SU-DHL-6 (cell line): ENCODE data around the gene SCAF1.

Experiments
- EZH2phosphoT487 ChIP-seq: fragments of 200-600 bp; sonication (generic), shearing (Covaris generic); conservative IDR thresholded peaks from 2 replicates; pipeline ENCODE4 v1.6.1; 2018; ENCODE audit warnings: mild to moderate bottlenecking, antibody characterized with exemption, low read length, moderate library complexity, mixed read lengths
- TF ChIP-seq, protein P1 (sequence below): fragments of 200-600 bp; sonication (generic); IDR thresholded peaks from one replicate; pipeline ENCODE4 v1.5.1; 2017; ENCODE audit warnings: antibody characterized with exemption, mild to moderate bottlenecking, low read length, moderate library complexity; ENCODE audit not compliant: insufficient read depth, poor library complexity, severe bottlenecking

DNA sequence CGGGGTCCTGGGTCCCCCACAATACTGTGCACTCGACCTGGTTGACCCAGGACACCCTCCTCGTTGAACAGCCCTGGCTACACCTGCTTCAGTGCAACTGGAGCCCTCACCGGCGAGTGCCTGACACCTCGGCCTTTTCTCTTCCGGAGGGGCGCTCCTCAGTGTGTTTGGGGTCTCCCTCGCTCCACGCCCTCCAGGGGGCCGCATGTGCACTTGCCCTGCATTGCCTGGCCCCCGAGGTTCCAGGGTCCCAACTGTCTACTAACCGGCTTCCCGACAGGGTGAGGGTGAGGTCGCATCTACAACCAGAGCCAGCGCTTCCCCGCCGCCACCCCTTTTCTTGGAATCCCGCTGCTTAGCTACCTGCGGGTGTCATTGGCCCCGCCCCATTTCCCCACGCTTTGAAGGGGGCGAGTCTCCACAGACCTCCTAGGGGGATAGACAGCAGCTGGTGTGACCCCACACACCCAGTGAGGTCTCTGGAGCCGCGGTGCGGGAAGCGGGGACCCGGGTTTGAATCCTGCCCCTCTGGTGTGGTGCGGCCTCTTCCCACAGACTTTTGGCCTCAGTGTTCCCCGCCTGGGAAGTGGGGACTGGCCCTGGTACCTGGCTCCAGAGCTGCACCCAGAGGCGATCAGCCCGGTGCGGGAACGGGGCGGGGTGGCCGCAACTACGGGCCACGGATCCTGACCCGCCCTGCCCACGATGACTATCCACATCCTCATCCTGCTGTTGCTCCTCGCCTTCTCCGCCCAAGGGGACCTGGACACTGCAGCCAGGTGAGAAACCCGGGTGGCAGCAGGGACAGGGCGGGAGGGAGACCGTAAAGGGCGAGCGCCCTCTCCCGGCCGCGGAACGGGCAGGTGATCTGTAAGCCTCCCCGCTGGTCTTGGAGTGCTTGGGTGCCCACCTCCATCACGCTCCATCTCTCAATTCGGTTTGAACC is 47.4 kb downstream of the SCAF1 start, which contains the start of gene ADM5:
- TF ChIP-seq, protein P1, sequence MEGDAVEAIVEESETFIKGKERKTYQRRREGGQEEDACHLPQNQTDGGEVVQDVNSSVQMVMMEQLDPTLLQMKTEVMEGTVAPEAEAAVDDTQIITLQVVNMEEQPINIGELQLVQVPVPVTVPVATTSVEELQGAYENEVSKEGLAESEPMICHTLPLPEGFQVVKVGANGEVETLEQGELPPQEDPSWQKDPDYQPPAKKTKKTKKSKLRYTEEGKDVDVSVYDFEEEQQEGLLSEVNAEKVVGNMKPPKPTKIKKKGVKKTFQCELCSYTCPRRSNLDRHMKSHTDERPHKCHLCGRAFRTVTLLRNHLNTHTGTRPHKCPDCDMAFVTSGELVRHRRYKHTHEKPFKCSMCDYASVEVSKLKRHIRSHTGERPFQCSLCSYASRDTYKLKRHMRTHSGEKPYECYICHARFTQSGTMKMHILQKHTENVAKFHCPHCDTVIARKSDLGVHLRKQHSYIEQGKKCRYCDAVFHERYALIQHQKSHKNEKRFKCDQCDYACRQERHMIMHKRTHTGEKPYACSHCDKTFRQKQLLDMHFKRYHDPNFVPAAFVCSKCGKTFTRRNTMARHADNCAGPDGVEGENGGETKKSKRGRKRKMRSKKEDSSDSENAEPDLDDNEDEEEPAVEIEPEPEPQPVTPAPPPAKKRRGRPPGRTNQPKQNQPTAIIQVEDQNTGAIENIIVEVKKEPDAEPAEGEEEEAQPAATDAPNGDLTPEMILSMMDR, result peak; percentile 44
- no peak for TF ChIP-seq EZH2phosphoT487
